Neural crest cell (in vitro differentiated cells): Measurements from ENCODE around the gene SAFB. TPM values are rescaled to one million over a fixed set of nuclear protein-coding genes. Genes with fewer than 3 reads are reported as not detected.

Experiments
- DNase-seq: peaks from one replicate; pipeline ENCODE4 v3.0.0; 2021; ENCODE audit warnings: low read depth, mixed read lengths, low spot score
- H3K27ac Mint-ChIP-seq: one replicate; pipeline ENCODE4 v1.8.0; 2021; ENCODE audit warnings: mild to moderate bottlenecking, mixed read lengths; ENCODE audit not compliant: unreplicated experiment
- H3K27me3 Mint-ChIP-seq: 2 replicates; pipeline ENCODE4 v1.8.0; 2021; ENCODE audit warnings: low read depth, mild to moderate bottlenecking, mixed read lengths
- H3K36me3 Mint-ChIP-seq: 2 replicates; pipeline ENCODE4 v1.8.0; 2021; ENCODE audit warnings: low read depth, mild to moderate bottlenecking, mixed read lengths
- H3K4me1 Mint-ChIP-seq: 2 replicates; pipeline ENCODE4 v1.8.0; 2021; ENCODE audit warnings: mixed read lengths
- H3K4me3 Mint-ChIP-seq: one replicate; pipeline ENCODE4 v1.8.0; 2021; ENCODE audit warnings: mild to moderate bottlenecking, mixed read lengths
- H3K9me3 Mint-ChIP-seq: 2 replicates; pipeline ENCODE4 v1.8.0; 2021; ENCODE audit warnings: mixed read lengths
- total RNA-seq: library from RNA; stranded (reverse); gene quantifications from 2 replicates; pipeline ENCODE4 v1.2.1, GENCODE V29; 2021
- TF ChIP-seq, protein P1 (sequence below): fragments of 200-600 bp; sonication (generic); conservative IDR thresholded peaks from 2 replicates; pipeline ENCODE4 v1.5.0; 2021; ENCODE audit warnings: antibody characterized with exemption, mild to moderate bottlenecking

The SAFB gene
- total RNA-seq, 1 donor from 2014 or later: 176 TPM

DNA sequence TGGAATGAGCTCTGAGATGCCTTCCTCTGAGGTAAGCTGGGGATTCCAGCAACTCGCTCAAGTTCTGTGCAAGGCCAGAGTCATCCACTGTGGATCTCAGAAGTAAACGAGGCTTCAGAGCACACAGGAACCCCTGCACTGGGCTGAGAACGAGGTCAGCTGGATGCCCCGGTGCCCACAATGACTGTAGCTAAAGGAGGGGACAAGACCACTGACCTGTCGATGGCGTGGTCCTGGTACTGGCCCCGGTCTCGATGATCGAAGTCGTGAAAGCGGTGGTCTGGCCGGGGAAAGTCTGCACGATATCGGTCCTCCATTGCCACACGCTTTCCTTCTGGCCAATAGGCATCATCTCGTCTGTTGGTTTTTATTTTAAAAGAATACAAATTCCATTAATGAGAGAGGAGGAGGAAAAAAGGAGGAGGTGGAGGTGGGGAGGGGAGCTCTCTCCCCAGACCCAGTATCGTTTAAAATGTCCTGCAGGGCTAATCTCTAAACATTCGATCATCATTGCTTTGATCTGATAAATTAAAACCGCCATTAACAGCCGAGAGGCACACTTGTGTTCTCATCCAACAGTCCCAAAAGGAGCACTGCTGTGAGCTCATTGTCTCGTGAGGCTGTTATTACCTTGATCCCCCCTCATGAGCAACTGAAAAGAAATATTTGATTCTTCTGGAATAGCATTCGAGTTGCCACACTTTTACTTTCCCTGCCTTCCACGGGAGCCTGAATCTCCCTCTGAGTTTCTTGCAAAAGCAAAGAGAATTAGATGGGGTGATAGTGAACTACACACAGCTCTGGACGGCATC lies 30.1 kb upstream of the SAFB start:
- TF ChIP-seq, protein P1, sequence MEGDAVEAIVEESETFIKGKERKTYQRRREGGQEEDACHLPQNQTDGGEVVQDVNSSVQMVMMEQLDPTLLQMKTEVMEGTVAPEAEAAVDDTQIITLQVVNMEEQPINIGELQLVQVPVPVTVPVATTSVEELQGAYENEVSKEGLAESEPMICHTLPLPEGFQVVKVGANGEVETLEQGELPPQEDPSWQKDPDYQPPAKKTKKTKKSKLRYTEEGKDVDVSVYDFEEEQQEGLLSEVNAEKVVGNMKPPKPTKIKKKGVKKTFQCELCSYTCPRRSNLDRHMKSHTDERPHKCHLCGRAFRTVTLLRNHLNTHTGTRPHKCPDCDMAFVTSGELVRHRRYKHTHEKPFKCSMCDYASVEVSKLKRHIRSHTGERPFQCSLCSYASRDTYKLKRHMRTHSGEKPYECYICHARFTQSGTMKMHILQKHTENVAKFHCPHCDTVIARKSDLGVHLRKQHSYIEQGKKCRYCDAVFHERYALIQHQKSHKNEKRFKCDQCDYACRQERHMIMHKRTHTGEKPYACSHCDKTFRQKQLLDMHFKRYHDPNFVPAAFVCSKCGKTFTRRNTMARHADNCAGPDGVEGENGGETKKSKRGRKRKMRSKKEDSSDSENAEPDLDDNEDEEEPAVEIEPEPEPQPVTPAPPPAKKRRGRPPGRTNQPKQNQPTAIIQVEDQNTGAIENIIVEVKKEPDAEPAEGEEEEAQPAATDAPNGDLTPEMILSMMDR: no peak
- H3K27ac Mint-ChIP-seq: peak overlapping the region; percentile 86
- no peak for DNase-seq
- H3K9me3 Mint-ChIP-seq: no peaks in the 10 kb centered on the region
- no peaks in the 10 kb centered on the region for H3K27me3 Mint-ChIP-seq
- peaks cover 18% of the 10 kb centered on the region for H3K36me3 Mint-ChIP-seq
- H3K4me1 Mint-ChIP-seq: no peaks in the 10 kb centered on the region
- H3K4me3 Mint-ChIP-seq: no peak overlapping the region

- H3K4me3 Mint-ChIP-seq: no peak overlapping the region
- H3K27me3 Mint-ChIP-seq: no peaks in the 10 kb centered on the region
- peaks cover 13% of the 10 kb centered on the region for H3K36me3 Mint-ChIP-seq
- no peaks in the 10 kb centered on the region for H3K9me3 Mint-ChIP-seq
- H3K27ac Mint-ChIP-seq: peak overlapping the region; percentile 84
- no peak for DNase-seq
- H3K4me1 Mint-ChIP-seq: no peaks in the 10 kb centered on the region
- TF ChIP-seq, protein P1: no peak
These were observed 29.3 kb upstream of the SAFB start for GRCh38 chr19:5593343-5594255.

- H3K4me1 Mint-ChIP-seq: no peaks in the 10 kb centered on the region
- no peaks in the 10 kb centered on the region for H3K27me3 Mint-ChIP-seq
- no peak overlapping the region for H3K4me3 Mint-ChIP-seq
- H3K9me3 Mint-ChIP-seq: no peaks in the 10 kb centered on the region
- H3K36me3 Mint-ChIP-seq: peaks cover 19% of the 10 kb centered on the region
- no peak overlapping the region for H3K27ac Mint-ChIP-seq
- TF ChIP-seq, protein P1: no peak
- no peak for DNase-seq
These were observed 28.3 kb upstream of the SAFB start for GRCh38 chr19:5594521-5594950.

DNA sequence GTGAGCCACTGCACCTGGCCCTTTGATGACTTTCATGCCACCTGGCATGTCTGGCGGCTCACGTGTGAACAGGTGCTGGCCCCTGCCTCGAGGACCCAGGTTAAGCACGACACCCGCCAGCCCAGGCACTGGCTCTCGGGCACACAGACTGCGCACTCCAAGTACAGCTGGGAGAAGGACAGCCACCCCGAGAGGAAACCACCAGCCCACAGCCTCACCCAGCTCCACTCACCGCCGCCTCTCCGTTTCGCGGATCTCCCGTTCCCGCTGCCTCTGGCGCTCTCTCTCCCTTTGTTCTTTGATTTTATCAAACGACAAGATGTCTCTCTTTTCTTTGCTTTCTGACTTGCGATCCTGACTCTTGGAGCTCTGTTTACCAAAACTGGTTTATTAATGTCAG lies 27.8 kb upstream of the SAFB start:
- H3K27ac Mint-ChIP-seq: no peak overlapping the region
- H3K4me3 Mint-ChIP-seq: no peak overlapping the region
- no peaks in the 10 kb centered on the region for H3K9me3 Mint-ChIP-seq
- DNase-seq: no peak
- H3K36me3 Mint-ChIP-seq: peaks cover 22% of the 10 kb centered on the region
- TF ChIP-seq, protein P1: no peak
- H3K4me1 Mint-ChIP-seq: no peaks in the 10 kb centered on the region
- no peaks in the 10 kb centered on the region for H3K27me3 Mint-ChIP-seq

- no peak overlapping the region for H3K4me3 Mint-ChIP-seq
- peaks cover 24% of the 10 kb centered on the region for H3K36me3 Mint-ChIP-seq
- no peaks in the 10 kb centered on the region for H3K27me3 Mint-ChIP-seq
- no peak for DNase-seq
- TF ChIP-seq, protein P1: no peak
- no peaks in the 10 kb centered on the region for H3K4me1 Mint-ChIP-seq
- H3K9me3 Mint-ChIP-seq: no peaks in the 10 kb centered on the region
- no peak overlapping the region for H3K27ac Mint-ChIP-seq
These were observed 27.1 kb upstream of the SAFB start for GRCh38 chr19:5595745-5596144.
